Right atrium auricular region (tissue), 2 donors: Measurements from ENCODE around the gene ERI2. TPM values are rescaled to one million over a fixed set of nuclear protein-coding genes. Genes with fewer than 3 reads are reported as not detected.
"Not testable (repeated sequence)": the region's sequence is repeated elsewhere in the genome, so short reads cannot be mapped to it uniquely, and the experiment has no call there.

Experiments
- DNase-seq: peaks from one replicate; pipeline ENCODE4 v3.0.0-alpha.2; 2019; ENCODE audit warnings: low spot score
- H3K27ac ChIP-seq, 2 donors: fragments of 200-600 bp; sonication (generic); 1 replicate in 1 of 2; 2 replicates in 1 of 2; pipeline ENCODE4 v1.5.1; 2016 to 2019
- H3K27me3 ChIP-seq, 2 donors: fragments of 200-600 bp; sonication (generic); one replicate each; pipeline versions ENCODE4 v1.5.1 to v1.6.0; 2017 to 2019
- H3K36me3 ChIP-seq: fragments of 200-600 bp; sonication (generic); one replicate; pipeline ENCODE4 v1.5.1; 2016
- H3K4me1 ChIP-seq, 2 donors: fragments of 200-600 bp; sonication (generic); one replicate each; pipeline versions ENCODE4 v1.5.1 to v1.6.0; 2017 to 2019
- H3K4me3 ChIP-seq, 2 donors: fragments of 200-600 bp; sonication (generic); 1 replicate in 1 of 2; 2 replicates in 1 of 2; pipeline ENCODE4 v1.5.1; 2017 to 2019; ENCODE audit warnings: mild to moderate bottlenecking in 1 of 2, moderate library complexity in 1 of 2
- H3K9me3 ChIP-seq, 2 donors: fragments of 200-600 bp; sonication (generic); one replicate each; pipeline ENCODE4 v1.5.1; 2019
- CTCF ChIP-seq, 2 donors: fragments of 200-600 bp; sonication (generic); IDR thresholded peaks; one replicate each; pipeline ENCODE4 v1.5.1; 2019; ENCODE audit warnings: antibody characterized with exemption in 2 of 2
- total RNA-seq, 2 donors: library from RNA; depleted of rRNA; stranded (reverse); fragments of >200 nt; gene quantifications; one replicate each; pipeline ENCODE4 v1.1.0, GENCODE V29; 2016

The ERI2 gene
- total RNA-seq, 2 donors from 2014 or later: 4.9 to 8.0 TPM

- H3K27ac ChIP-seq: no peak overlapping the region
- no peak for DNase-seq
- TF ChIP-seq CTCF (IDR thresholded peaks at IDR 0.05): no peak
- H3K4me3 ChIP-seq: no peak overlapping the region
- H3K9me3 ChIP-seq: peaks cover 0 to 5% of the 10 kb centered on the region in 2 donors
- H3K36me3 ChIP-seq: no peaks in the 10 kb centered on the region
- no peaks in the 10 kb centered on the region for H3K27me3 ChIP-seq
- H3K4me1 ChIP-seq: no peaks in the 10 kb centered on the region
Observed at GRCh38 chr16:20762404-20763123, 43.7 kb downstream of the ERI2 start.

DNA sequence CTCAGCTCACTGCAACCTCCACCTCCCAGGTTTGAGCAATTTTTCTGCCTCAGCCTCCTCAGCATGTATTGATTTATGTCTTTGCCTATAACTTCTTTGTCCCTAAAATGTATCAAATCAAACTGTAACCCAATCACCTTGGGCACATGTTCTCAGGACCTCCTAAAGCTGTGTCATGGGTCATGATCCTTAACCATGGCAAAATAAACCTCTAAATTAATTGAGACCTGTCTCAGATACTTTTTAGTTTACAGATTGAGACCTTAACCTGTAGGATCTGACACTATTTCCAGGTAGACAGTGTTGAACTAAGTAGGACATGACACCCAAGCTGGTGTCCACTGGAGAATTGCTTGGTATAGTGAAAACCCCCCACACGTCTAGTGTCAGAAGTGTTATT is 45.1 kb downstream of the ERI2 start:
- Histone ChIP-seq H3K27ac (no peak overlapping the region), H3K27me3 (no peaks in the 10 kb centered on the region), H3K36me3 (no peaks in the 10 kb centered on the region), H3K4me3 (no peak overlapping the region), H3K4me1 (no peaks in the 10 kb centered on the region), H3K9me3 (peaks cover 0 to 5% of the 10 kb centered on the region in 2 donors)
- TF ChIP-seq CTCF (IDR thresholded peaks at IDR 0.05): no peak
- DNase-seq: no peak

GRCh38 chr16:20760346-20760745 is 45.9 kb downstream of the ERI2 start:
- H3K36me3 ChIP-seq: no peaks in the 10 kb centered on the region
- no peak for TF ChIP-seq CTCF (IDR thresholded peaks at IDR 0.05)
- H3K4me3 ChIP-seq: no peak overlapping the region
- no peak for DNase-seq
- H3K27ac ChIP-seq: no peak overlapping the region
- no peaks in the 10 kb centered on the region for H3K27me3 ChIP-seq
- H3K9me3 ChIP-seq: peaks cover 0 to 5% of the 10 kb centered on the region in 2 donors
- H3K4me1 ChIP-seq: no peaks in the 10 kb centered on the region

GRCh38 chr16:20755799-20756198 is 50.5 kb downstream of the ERI2 start:
- DNase-seq, H3K9me3 ChIP-seq, H3K27me3 ChIP-seq, H3K4me1 ChIP-seq, H3K4me3 ChIP-seq, H3K27ac ChIP-seq, H3K36me3 ChIP-seq: not testable (repeated sequence)

- Histone ChIP-seq H3K4me3 (no peak overlapping the region), H3K36me3 (no peaks in the 10 kb centered on the region), H3K27me3 (no peaks in the 10 kb centered on the region), H3K27ac (no peak overlapping the region), H3K4me1 (no peaks in the 10 kb centered on the region), H3K9me3 (no peaks in the 10 kb centered on the region)
- DNase-seq: no peak
- TF ChIP-seq CTCF (IDR thresholded peaks at IDR 0.05): no peak
Observed at GRCh38 chr16:20755238-20755637, 51.0 kb downstream of the ERI2 start.

DNA sequence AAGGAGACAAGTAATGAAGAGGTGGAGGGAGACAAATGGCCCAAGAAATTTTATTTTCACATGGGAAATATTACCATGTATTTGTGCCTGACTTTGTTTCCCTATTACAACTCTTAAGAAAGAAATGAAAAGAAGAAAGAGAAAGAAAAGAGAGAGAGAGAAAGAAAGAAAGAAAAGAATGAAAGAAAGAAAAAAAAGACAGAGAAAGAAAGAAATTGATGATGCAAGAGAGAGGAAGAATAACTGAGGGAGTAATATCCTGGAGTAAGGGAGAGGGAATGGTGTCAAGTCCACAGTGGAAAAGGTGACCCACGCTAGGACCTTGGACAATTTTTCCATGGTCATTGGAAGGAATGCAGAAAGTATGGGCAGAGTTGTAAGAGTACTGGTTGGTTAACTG is 52.5 kb downstream of the ERI2 start:
- Histone ChIP-seq H3K27ac (no peak overlapping the region), H3K36me3 (no peaks in the 10 kb centered on the region), H3K9me3 (no peaks in the 10 kb centered on the region), H3K27me3 (no peaks in the 10 kb centered on the region), H3K4me3 (no peak overlapping the region), H3K4me1 (no peaks in the 10 kb centered on the region)
- no peak for TF ChIP-seq CTCF (IDR thresholded peaks at IDR 0.05)
- no peak for DNase-seq
